Left forelimb (tissue), 1 donor: Measurements from ENCODE around the gene FMC1.
"Not testable (repeated sequence)": the region's sequence is repeated elsewhere in the genome, so short reads cannot be mapped to it uniquely, and the experiment has no call there.

Experiments
- DNase-seq: peaks from one replicate; pipeline ENCODE4 v3.0.0-alpha.2; 2018; ENCODE audit warnings: low spot score

The FMC1 gene

GRCh38 chr7:139341058-139341775 lies at the start of gene FMC1:
FMC1 (plus strand) TSS chr7:139341337; CDS start chr7:139341385, 48 bp downstream.
- peak; percentile 93 for DNase-seq

GRCh38 chr7:139292821-139293220 lies 48.3 kb upstream of the FMC1 start:
- DNase-seq, result no peak

- DNase-seq, result no peak
These were observed 47.6 kb upstream of the FMC1 start for GRCh38 chr7:139293534-139293933.

- no peak for DNase-seq
These were observed 46.9 kb upstream of the FMC1 start for GRCh38 chr7:139294241-139294640.

- no peak for DNase-seq
These were observed 46.1 kb upstream of the FMC1 start for GRCh38 chr7:139294951-139295575.

- DNase-seq, result no peak
These were observed 43.3 kb upstream of the FMC1 start for GRCh38 chr7:139297795-139298194.

GRCh38 chr7:139299296-139299695 lies 41.8 kb upstream of the FMC1 start:
- no peak for DNase-seq

GRCh38 chr7:139300390-139300789 lies 40.7 kb upstream of the FMC1 start:
- no peak for DNase-seq

GRCh38 chr7:139304517-139304916 lies 36.6 kb upstream of the FMC1 start:
- DNase-seq, result no peak

GRCh38 chr7:139317939-139318505 lies 23.1 kb upstream of the FMC1 start:
- no peak for DNase-seq

- no peak for DNase-seq
These were observed 19.9 kb upstream of the FMC1 start for GRCh38 chr7:139321071-139321745.

GRCh38 chr7:139324709-139325108 lies 16.4 kb upstream of the FMC1 start:
- DNase-seq, result not testable (repeated sequence)

- no peak for DNase-seq
These were observed 12.8 kb upstream of the FMC1 start for GRCh38 chr7:139328375-139328774.

- no peak for DNase-seq
These were observed 12.0 kb upstream of the FMC1 start for GRCh38 chr7:139329119-139329518.

GRCh38 chr7:139330333-139331030 lies 10.7 kb upstream of the FMC1 start:
- DNase-seq, result no peak

GRCh38 chr7:139332697-139333359 lies 8.3 kb upstream of the FMC1 start:
- DNase-seq, result no peak

GRCh38 chr7:139333443-139333842 lies 7.7 kb upstream of the FMC1 start:
- not testable (repeated sequence) for DNase-seq

GRCh38 chr7:139334399-139335150 lies 6.6 kb upstream of the FMC1 start:
- DNase-seq, result no peak

GRCh38 chr7:139339025-139339424 lies 2.1 kb upstream of the FMC1 start:
- DNase-seq, result no peak

GRCh38 chr7:139339698-139340036 lies 1.5 kb upstream of the FMC1 start:
- no peak for DNase-seq
